ENCODE results near the gene CCR2. TPM values are rescaled to one million over a fixed set of nuclear protein-coding genes. Genes with fewer than 3 reads are reported as not detected.

The CCR2 gene
- total RNA-seq, 2 experiments from 2014 or later, result not detected

- no peak for TF ChIP-seq EZH2phosphoT487 (IDR thresholded peaks at IDR 0.05; ENCODE audit: borderline replicate concordance, low read depth, low read length)
- TF ChIP-seq, protein P1, sequence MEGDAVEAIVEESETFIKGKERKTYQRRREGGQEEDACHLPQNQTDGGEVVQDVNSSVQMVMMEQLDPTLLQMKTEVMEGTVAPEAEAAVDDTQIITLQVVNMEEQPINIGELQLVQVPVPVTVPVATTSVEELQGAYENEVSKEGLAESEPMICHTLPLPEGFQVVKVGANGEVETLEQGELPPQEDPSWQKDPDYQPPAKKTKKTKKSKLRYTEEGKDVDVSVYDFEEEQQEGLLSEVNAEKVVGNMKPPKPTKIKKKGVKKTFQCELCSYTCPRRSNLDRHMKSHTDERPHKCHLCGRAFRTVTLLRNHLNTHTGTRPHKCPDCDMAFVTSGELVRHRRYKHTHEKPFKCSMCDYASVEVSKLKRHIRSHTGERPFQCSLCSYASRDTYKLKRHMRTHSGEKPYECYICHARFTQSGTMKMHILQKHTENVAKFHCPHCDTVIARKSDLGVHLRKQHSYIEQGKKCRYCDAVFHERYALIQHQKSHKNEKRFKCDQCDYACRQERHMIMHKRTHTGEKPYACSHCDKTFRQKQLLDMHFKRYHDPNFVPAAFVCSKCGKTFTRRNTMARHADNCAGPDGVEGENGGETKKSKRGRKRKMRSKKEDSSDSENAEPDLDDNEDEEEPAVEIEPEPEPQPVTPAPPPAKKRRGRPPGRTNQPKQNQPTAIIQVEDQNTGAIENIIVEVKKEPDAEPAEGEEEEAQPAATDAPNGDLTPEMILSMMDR (conservative IDR thresholded peaks at IDR 0.05; ENCODE audit: low read length), result no peak
- DNase-seq (ENCODE audit: low spot score), result no peak
- ChIA-PET POLR2A (no interaction called here), CTCF (ENCODE audit: unreplicated experiment) (no interaction called here)
- Histone ChIP-seq H2AFZ (ENCODE audit: low read length) (no peak overlapping the region), H3K79me2 (ENCODE audit: insufficient read depth, low read depth, low read length) (no peaks in the 10 kb centered on the region), H3K4me2 (ENCODE audit: low read length) (no peak overlapping the region), H3K4me3 (ENCODE audit: low read depth, low read length, poor library complexity, severe bottlenecking) (no peak overlapping the region), H3K27ac (ENCODE audit: low read depth, low read length, poor library complexity, severe bottlenecking) (no peak overlapping the region), H3K9me2 (ENCODE audit: insufficient read depth, low read length) (no peaks in the 10 kb centered on the region), H4K20me1 (ENCODE audit: insufficient read depth, low read length) (no peaks in the 10 kb centered on the region), H3K36me3 (ENCODE audit: insufficient read depth, low read length) (no peaks in the 10 kb centered on the region), H3K9me3 (ENCODE audit: low read length) (no peaks in the 10 kb centered on the region), H3K4me1 (ENCODE audit: insufficient read depth, low read length, poor library complexity, severe bottlenecking) (no peaks in the 10 kb centered on the region)
- intact Hi-C loops (cut with micrococcal nuclease; ENCODE audit: unreplicated experiment), result no loop called here
- BruUV-seq (replicated peaks), result no TSS peak
Measured at GRCh38 chr3:46393011-46393410, 39.1 kb downstream of the CCR2 start.

DNA sequence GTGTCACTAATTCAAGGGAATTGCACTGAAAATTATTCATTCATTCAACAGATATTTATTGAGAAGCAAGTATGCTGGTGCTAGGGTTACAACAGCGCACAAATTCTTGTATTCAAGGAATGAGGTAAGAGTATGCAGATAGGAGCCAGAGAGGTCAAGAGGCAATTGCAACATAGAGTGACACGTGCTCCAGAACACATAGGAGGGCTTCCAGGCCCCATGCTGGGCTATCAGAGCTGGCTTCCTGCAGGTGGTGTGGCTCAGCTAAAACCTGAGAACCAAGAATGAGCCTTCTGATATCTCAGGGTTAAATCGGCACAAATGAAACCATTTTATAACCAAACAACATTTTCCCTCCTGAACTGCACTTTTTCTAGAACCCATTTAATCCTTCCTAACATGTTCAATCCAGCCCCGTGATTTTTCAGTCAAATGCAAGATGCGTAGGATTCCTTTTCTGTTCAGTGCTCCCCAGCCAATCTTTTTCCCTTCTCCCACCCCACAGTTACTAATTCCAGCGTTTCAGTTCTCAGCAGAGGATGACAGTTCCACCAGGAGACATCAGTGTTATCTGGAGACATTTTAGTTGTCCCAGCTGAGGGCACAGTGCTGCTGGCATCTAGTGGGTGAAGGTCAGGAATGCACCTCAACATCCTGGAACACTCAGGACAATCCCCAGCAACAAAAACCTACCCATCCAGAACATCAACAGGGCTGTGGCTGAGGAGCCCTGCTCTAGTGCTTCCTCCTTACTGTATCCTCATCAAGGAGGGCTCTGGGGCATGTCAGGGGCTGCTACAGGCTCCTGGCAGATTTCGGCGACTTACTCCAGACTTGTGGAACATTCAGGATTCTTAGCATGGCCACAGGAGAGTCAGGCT is 39.9 kb downstream of the CCR2 start:
- Histone ChIP-seq H3K4me3 (ENCODE audit: low read depth, low read length, poor library complexity, severe bottlenecking) (no peak overlapping the region), H3K4me1 (ENCODE audit: insufficient read depth, low read length, poor library complexity, severe bottlenecking) (no peaks in the 10 kb centered on the region), H3K27ac (ENCODE audit: low read depth, low read length, poor library complexity, severe bottlenecking) (no peak overlapping the region), H4K20me1 (ENCODE audit: insufficient read depth, low read length) (no peaks in the 10 kb centered on the region), H2AFZ (ENCODE audit: low read length) (no peak overlapping the region), H3K79me2 (ENCODE audit: insufficient read depth, low read depth, low read length) (no peaks in the 10 kb centered on the region), H3K4me2 (ENCODE audit: low read length) (no peak overlapping the region), H3K9me3 (ENCODE audit: low read length) (no peaks in the 10 kb centered on the region), H3K36me3 (ENCODE audit: insufficient read depth, low read length) (no peaks in the 10 kb centered on the region), H3K9me2 (ENCODE audit: insufficient read depth, low read length) (no peaks in the 10 kb centered on the region)
- ChIA-PET POLR2A (no interaction called here), CTCF (ENCODE audit: unreplicated experiment) (no interaction called here)
- DNase-seq (ENCODE audit: low spot score), result no peak
- BruUV-seq (replicated peaks), result no TSS peak
- TF ChIP-seq EZH2phosphoT487 (IDR thresholded peaks at IDR 0.05; ENCODE audit: borderline replicate concordance, low read depth, low read length), result no peak
- TF ChIP-seq, protein P1 (conservative IDR thresholded peaks at IDR 0.05; ENCODE audit: low read length), result no peak
- intact Hi-C loops (cut with micrococcal nuclease; ENCODE audit: unreplicated experiment), result no loop called here

DNA sequence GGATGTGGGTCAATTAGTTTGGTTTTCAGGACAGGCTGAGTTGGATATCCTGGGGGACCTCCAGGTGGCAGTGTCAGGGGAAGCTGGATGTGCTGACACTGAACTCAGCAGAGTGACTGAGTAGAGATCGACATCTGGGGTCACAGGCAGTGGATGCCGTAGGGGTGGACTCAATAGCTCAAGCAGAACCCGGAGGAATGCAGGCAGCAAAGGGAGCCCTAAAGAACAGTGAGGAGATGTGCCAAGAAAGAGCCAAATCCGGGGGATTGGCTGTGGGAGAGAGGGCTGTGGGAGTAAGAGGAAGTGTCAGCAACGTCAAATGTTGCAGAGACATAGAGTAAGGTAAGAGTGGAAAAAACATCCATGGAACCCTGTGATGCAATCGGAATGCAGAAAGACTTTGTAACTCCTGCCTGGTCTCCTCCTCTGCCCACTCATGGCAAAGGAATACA is 41.3 kb downstream of the CCR2 start:
- Histone ChIP-seq H3K9me2 (ENCODE audit: insufficient read depth, low read length) (no peaks in the 10 kb centered on the region), H3K9me3 (ENCODE audit: low read length) (no peaks in the 10 kb centered on the region), H3K79me2 (ENCODE audit: insufficient read depth, low read depth, low read length) (no peaks in the 10 kb centered on the region), H4K20me1 (ENCODE audit: insufficient read depth, low read length) (no peaks in the 10 kb centered on the region), H3K4me3 (ENCODE audit: low read depth, low read length, poor library complexity, severe bottlenecking) (no peak overlapping the region), H3K4me1 (ENCODE audit: insufficient read depth, low read length, poor library complexity, severe bottlenecking) (no peaks in the 10 kb centered on the region), H3K4me2 (ENCODE audit: low read length) (no peak overlapping the region), H3K36me3 (ENCODE audit: insufficient read depth, low read length) (no peaks in the 10 kb centered on the region), H2AFZ (ENCODE audit: low read length) (no peak overlapping the region), H3K27ac (ENCODE audit: low read depth, low read length, poor library complexity, severe bottlenecking) (no peak overlapping the region)
- CTCF ChIA-PET (ENCODE audit: unreplicated experiment), result no interaction called here
- POLR2A ChIA-PET, result no interaction called here
- DNase-seq (ENCODE audit: low spot score), result no peak
- BruUV-seq (replicated peaks), result no TSS peak
- intact Hi-C loops (cut with micrococcal nuclease; ENCODE audit: unreplicated experiment), result no loop called here
- TF ChIP-seq, protein P1 (conservative IDR thresholded peaks at IDR 0.05; ENCODE audit: low read length), result peak; percentile 48
- TF ChIP-seq EZH2phosphoT487 (IDR thresholded peaks at IDR 0.05; ENCODE audit: borderline replicate concordance, low read depth, low read length), result no peak
